ENCODE data around the gene SPESP1.
A peak's percentile ranks its signal among the peaks of the same experiment; 100 is the strongest.

Gene SPESP1

DNA sequence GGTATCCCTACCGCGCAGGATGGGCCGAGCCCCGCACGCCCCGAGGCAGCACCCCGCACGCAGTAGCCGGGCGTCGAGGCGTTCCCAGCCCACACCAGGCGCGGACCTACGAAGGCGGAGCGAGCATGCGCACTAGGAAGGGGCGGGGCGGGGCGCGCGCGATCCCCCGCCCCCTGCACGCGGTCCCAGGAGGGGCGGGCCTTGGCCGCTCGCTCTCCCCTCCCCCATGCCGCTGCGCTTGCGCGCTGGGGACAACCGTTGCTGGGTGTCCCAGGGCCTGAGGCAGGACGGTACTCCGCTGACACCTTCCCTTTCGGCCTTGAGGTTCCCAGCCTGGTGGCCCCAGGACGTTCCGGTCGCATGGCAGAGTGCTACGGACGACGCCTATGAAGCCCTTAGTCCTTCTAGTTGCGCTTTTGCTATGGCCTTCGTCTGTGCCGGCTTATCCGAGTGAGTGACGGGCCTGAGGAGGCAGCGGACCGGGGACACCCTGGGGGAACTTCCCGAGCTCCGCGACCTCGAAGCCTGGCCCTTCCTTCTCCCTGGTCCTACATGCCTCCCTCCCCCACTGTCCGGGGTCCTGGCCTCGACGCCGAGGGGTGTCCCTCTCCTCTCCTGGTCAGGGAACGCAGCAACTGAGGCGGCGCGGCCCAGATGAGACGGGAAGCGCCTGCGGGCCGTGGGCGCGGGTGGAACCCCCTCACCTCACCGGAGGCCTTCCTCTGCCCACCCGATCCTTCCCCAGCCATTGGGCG, at the start of gene SPESP1:
Gene SPESP1 (plus strand): TSS at position 258 of the 755 bp plus-strand sequence. CDS start 129 bp downstream, at position 387.
- Mint-ChIP-seq H3K36me3 (no peaks in the 10 kb centered on the region), H3K27me3 (peaks cover 14% of the 10 kb centered on the region), H3K9me3 (peaks cover 5% of the 10 kb centered on the region), H3K4me3 (peak within 1 kb of the TSS; percentile 15), H3K4me1 (no peaks in the 10 kb centered on the region), H3K27ac (no peak within 1 kb of the TSS)
- ATAC-seq = peak; percentile 68

DNA sequence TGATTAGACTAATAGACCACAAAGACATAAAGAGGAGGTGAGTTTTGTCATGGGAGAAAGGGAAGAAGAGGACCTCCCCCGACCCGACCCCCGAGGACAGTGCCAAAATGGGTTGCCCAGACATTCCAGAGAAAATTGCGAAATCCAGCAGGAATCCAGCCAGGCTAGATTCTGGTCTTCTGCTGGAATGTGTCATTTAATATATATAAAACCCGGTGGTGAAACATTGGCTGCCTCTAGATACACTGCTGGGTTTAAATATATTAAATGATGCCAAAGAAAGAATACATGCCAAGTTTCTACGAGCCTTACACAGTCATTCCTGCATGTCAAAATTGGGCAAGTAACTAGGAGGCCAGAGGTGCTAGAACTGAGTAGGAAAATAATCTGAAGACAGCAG, 45.3 kb upstream of the SPESP1 start:
- H3K4me3 Mint-ChIP-seq = no peak overlapping the region
- no peaks in the 10 kb centered on the region for H3K4me1 Mint-ChIP-seq
- no peaks in the 10 kb centered on the region for H3K9me3 Mint-ChIP-seq
- no peak overlapping the region for H3K27ac Mint-ChIP-seq
- H3K27me3 Mint-ChIP-seq = peaks cover 11% of the 10 kb centered on the region
- ATAC-seq = no peak
- H3K36me3 Mint-ChIP-seq = no peaks in the 10 kb centered on the region

DNA sequence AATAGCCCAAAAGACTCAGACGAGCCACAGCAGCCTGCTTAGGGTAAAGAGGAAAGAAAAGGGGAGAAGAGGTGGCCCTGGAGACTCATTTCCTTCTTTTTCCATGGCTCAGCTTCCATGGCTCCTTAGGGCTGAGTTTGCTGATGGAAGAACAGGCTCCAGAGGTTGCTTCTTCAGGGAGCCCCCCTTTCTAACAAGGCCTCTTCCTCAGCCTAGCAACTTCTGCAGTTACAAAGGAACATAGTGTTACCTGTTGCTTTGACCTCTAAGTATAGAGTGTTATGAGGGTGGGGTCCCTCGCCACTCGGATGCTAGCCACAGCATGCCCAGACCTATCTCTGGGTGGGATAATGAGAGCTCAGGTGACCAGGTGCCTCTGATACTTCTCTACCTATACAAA, 43.2 kb upstream of the SPESP1 start:
- no peaks in the 10 kb centered on the region for H3K4me1 Mint-ChIP-seq
- no peaks in the 10 kb centered on the region for H3K9me3 Mint-ChIP-seq
- ATAC-seq = no peak
- no peak overlapping the region for H3K27ac Mint-ChIP-seq
- no peak overlapping the region for H3K4me3 Mint-ChIP-seq
- no peaks in the 10 kb centered on the region for H3K36me3 Mint-ChIP-seq
- peaks cover 17% of the 10 kb centered on the region for H3K27me3 Mint-ChIP-seq

DNA sequence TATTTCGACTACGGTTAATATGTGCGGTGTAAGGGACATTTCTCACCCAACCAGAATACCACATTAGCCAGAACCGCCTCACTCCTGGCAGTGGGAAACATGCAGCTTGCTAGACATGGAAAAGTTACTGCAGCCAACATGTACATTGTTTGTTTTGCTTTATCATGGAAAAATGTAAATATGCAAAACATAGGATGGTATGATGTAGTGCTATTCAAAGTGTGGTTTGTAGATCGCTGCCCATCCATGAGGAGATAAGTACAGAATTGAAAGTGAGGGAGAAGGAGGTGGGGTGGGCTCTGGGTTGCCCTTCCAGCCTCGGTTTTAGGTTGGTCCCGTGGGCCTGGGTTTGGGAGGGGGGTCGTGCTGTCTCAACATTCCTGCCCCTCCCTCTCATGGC, 42.5 kb upstream of the SPESP1 start:
- H3K9me3 Mint-ChIP-seq = no peaks in the 10 kb centered on the region
- no peaks in the 10 kb centered on the region for H3K36me3 Mint-ChIP-seq
- ATAC-seq = no peak
- H3K4me3 Mint-ChIP-seq = no peak overlapping the region
- H3K27me3 Mint-ChIP-seq = peaks cover 24% of the 10 kb centered on the region
- no peaks in the 10 kb centered on the region for H3K4me1 Mint-ChIP-seq
- no peak overlapping the region for H3K27ac Mint-ChIP-seq

DNA sequence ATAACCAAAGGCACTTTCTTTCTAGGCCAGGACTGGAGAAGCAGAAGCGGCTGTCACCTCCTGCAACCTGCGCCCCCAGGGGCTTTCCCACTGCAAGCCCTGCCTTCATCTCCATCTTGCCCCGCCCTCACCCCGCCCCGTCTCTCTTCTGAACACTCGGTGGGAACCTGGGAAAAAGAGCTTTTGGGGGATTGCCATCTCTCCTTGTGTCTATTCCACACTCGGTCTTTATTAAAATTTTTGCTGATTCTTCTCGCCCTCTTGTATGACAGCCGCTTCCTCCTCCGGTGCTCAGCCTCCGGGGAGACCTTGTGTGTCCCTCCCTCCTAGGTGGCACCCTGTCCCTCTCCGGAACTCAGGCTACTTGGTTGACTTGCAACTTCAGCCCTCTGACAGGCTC, 41.9 kb upstream of the SPESP1 start:
- H3K9me3 Mint-ChIP-seq = no peaks in the 10 kb centered on the region
- no peaks in the 10 kb centered on the region for H3K36me3 Mint-ChIP-seq
- H3K4me1 Mint-ChIP-seq = no peaks in the 10 kb centered on the region
- peak overlapping the region; percentile 72 for H3K4me3 Mint-ChIP-seq
- no peak overlapping the region for H3K27ac Mint-ChIP-seq
- ATAC-seq = peak; percentile 60
- peaks cover 30% of the 10 kb centered on the region for H3K27me3 Mint-ChIP-seq

DNA sequence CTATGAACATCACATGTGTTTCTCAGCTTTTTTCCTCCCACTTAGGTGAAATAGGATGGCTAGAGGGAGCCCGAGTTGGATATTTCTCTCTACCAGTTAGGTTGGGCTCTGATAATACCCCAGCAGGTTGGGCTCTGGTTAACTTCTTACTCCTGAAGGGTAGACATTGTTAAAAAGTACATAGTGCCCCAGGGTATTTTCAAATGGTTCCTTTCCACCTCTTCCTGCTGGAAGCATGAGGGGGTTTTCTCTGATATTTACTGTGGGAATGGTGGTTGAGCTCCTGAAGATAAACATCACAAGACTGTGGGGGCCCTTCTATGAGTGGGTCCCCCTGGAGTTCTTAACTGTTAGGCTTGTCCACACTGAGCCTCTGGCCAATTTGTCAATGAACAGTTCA, 36.1 kb upstream of the SPESP1 start:
- Mint-ChIP-seq H3K9me3 (no peaks in the 10 kb centered on the region), H3K36me3 (no peaks in the 10 kb centered on the region), H3K4me3 (no peak overlapping the region), H3K27me3 (peaks cover 35% of the 10 kb centered on the region), H3K4me1 (no peaks in the 10 kb centered on the region), H3K27ac (no peak overlapping the region)
- ATAC-seq = no peak

DNA sequence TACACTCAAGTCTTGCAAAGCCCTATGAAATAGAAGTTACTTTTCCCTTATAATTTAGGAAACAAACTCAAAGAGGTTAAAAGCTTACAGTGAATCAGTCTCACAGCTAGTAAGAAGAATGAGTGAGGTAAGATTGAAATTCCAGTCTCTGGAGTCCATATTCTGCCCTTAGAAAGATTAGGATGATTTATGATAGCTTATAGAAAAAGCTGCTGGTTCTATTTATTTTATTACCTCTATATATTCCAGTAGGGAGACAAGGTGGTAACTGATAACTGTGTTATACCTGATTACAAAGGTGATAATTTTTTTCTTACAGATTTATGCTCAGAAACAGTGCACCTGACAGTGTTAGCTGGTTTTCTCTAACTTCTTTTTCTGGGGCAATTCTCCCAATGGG, 34.1 kb upstream of the SPESP1 start:
- Mint-ChIP-seq H3K4me3 (no peak overlapping the region), H3K4me1 (no peaks in the 10 kb centered on the region), H3K36me3 (no peaks in the 10 kb centered on the region), H3K27ac (no peak overlapping the region), H3K27me3 (peaks cover 35% of the 10 kb centered on the region), H3K9me3 (no peaks in the 10 kb centered on the region)
- ATAC-seq = no peak

DNA sequence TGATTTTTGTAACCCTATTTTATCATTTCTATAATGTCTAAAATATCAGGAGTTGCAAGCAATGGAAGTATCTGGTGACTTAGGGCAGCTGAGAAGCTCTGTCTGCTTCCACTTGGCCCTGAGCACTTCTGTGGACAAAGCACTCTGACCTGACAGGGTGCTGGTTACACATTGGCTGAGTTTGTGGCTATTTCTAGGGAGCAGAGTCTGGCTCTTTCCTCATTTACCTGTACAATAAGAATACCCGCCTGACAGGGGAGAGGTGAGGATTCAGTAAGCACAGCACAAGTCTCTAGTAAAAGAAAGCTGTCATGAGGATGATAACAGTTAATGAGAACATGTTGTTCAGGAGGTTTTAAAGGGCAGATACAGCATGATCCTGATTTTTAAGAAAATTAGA, 33.3 kb upstream of the SPESP1 start:
- H3K27ac Mint-ChIP-seq = no peak overlapping the region
- ATAC-seq = no peak
- H3K4me1 Mint-ChIP-seq = no peaks in the 10 kb centered on the region
- no peaks in the 10 kb centered on the region for H3K9me3 Mint-ChIP-seq
- H3K27me3 Mint-ChIP-seq = peaks cover 34% of the 10 kb centered on the region
- no peak overlapping the region for H3K4me3 Mint-ChIP-seq
- no peaks in the 10 kb centered on the region for H3K36me3 Mint-ChIP-seq

DNA sequence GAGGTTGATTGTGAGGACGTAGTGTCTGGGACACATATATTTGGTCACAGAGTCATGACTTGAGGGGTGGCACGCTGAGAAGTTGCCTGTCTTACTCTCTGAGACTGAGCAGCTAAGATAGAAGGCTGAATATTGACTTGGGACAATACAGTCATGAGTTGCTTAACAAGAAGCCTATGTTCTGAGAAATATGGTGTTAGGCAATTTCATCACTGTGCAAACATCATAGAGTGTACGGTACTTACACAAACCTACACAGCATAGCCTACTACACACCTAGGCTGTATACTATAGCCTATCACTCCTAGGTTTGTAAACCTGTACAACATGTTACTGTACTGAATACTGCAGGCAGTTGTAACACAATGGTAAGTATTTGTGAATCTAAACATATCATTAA, 30.3 kb upstream of the SPESP1 start:
- ATAC-seq = no peak
- no peaks in the 10 kb centered on the region for H3K36me3 Mint-ChIP-seq
- no peak overlapping the region for H3K27ac Mint-ChIP-seq
- no peak overlapping the region for H3K4me3 Mint-ChIP-seq
- no peaks in the 10 kb centered on the region for H3K9me3 Mint-ChIP-seq
- peaks cover 27% of the 10 kb centered on the region for H3K27me3 Mint-ChIP-seq
- no peaks in the 10 kb centered on the region for H3K4me1 Mint-ChIP-seq

DNA sequence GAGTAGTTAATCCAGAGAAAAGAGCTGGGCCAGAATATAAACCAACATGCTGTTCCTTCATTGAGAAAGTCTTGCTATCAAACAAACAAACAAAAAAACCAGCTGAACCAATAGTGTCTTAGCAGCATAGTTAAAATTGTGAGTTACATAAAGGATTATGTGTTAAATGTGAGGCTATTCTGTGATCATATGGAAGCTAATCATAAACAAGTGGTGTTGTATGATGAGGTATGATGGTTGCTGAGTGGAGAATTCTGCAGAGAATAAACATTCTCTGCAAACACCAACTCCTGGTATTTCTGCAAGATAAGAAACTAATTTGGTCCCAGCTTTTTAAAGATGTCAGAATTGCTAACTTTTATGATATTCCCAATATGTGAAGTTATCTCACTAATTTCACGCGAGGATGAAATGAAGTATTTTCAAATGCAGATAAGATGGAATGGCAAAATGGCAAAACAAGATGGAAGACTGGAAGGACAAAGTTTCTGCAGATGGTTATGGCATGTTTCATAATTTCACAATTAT, 22.9 kb upstream of the SPESP1 start:
- Mint-ChIP-seq H3K36me3 (no peaks in the 10 kb centered on the region), H3K27ac (no peak overlapping the region), H3K4me3 (no peak overlapping the region), H3K4me1 (no peaks in the 10 kb centered on the region), H3K27me3 (peaks cover 37% of the 10 kb centered on the region), H3K9me3 (no peaks in the 10 kb centered on the region)
- ATAC-seq = no peak

DNA sequence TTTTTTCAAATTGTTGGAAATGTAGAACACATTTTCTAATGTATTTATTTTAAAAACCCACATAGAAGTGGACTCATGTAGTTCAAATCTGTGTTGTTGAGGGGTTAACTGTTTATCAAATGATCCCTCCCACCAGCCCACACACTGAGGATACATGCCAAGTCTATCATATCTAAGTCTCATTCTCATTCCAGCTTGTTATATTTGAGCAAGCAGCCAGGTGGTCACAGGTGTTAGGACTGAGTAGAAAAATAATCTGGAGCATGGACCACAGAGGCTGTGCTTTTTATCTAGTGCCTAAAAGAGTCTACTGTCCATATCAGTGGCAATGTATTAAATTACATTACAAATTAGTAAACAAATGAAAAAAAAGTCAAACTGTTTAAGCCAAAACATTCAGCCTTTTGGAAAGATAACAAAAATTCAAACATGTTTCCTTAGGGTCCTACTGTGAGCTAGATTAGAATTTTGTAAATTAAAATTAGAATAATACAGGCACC, 20.7 kb upstream of the SPESP1 start:
- Mint-ChIP-seq H3K27me3 (peaks cover 35% of the 10 kb centered on the region), H3K4me1 (no peaks in the 10 kb centered on the region), H3K27ac (no peak overlapping the region), H3K9me3 (no peaks in the 10 kb centered on the region), H3K4me3 (no peak overlapping the region), H3K36me3 (no peaks in the 10 kb centered on the region)
- no peak for ATAC-seq

DNA sequence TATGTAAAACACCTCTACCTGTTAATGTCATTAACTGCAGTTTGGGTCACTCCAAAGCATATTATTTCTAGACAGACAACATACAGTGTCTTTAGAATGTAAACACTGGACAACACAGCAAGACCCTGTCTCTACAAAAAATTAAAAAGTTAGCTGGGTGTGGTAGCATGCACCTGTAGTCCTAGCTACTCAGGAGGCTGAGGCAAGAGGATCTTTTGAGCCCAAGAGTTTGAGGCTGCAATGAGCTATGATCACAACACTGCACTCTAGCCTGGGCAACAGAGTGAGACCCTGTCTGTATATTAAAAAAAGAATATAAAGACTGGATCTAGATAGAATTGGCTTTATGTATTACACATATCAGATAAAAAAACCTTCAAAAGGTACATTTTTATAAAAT, 20.0 kb upstream of the SPESP1 start:
- H3K4me3 Mint-ChIP-seq = no peak overlapping the region

DNA sequence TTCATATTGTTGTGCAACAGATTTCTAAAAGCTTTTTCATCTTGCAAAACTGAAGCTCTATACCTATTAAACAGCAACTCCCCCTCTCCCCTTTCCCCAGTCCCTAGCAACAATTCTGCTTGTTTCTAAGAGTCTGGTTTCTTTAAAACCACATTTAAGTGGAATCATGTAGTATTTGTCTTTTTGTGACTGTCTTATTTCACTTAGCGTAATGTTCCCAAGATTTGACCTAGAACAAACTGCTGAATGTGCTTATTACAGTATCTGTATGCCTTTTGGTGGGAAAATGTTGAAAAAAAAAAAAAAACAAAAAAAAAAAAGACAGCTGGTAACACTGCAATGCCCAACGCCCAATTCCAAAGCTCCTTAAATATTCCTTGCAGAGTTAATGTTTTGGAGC, 19.5 kb upstream of the SPESP1 start:
- no peak for ATAC-seq
- Mint-ChIP-seq H3K9me3 (no peaks in the 10 kb centered on the region), H3K4me3 (no peak overlapping the region), H3K27me3 (peaks cover 46% of the 10 kb centered on the region), H3K4me1 (no peaks in the 10 kb centered on the region), H3K36me3 (no peaks in the 10 kb centered on the region), H3K27ac (no peak overlapping the region)

More for the DNA sequence above, 20.0 kb upstream of the SPESP1 start:
- no peaks in the 10 kb centered on the region for H3K36me3 Mint-ChIP-seq
- no peak for ATAC-seq
- H3K9me3 Mint-ChIP-seq = no peaks in the 10 kb centered on the region
- H3K27ac Mint-ChIP-seq = no peak overlapping the region
- no peaks in the 10 kb centered on the region for H3K4me1 Mint-ChIP-seq
- peaks cover 42% of the 10 kb centered on the region for H3K27me3 Mint-ChIP-seq

DNA sequence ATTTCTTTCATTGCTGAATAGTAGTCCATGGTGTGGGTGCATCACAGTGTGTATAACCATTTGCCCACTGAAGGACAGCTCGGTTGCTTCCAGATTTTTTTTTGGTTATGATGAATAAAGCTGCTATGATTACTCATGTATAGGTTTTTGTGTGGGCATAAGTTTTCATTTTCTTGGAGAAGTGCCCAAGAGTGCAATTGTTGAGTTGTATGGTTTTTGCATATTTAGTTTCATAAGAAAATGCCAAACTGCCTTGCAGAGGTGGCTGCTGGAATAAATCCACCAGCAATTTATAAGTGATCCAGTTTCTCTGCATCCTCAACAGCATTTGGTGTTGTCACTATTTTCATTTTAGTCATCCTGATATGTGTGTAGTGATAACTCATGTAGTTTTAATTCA, 8.4 kb upstream of the SPESP1 start:
- Mint-ChIP-seq H3K27ac (no peak overlapping the region), H3K4me1 (peaks cover 8% of the 10 kb centered on the region), H3K36me3 (no peaks in the 10 kb centered on the region), H3K9me3 (no peaks in the 10 kb centered on the region), H3K4me3 (no peak overlapping the region), H3K27me3 (peaks cover 22% of the 10 kb centered on the region)
- ATAC-seq = no peak

DNA sequence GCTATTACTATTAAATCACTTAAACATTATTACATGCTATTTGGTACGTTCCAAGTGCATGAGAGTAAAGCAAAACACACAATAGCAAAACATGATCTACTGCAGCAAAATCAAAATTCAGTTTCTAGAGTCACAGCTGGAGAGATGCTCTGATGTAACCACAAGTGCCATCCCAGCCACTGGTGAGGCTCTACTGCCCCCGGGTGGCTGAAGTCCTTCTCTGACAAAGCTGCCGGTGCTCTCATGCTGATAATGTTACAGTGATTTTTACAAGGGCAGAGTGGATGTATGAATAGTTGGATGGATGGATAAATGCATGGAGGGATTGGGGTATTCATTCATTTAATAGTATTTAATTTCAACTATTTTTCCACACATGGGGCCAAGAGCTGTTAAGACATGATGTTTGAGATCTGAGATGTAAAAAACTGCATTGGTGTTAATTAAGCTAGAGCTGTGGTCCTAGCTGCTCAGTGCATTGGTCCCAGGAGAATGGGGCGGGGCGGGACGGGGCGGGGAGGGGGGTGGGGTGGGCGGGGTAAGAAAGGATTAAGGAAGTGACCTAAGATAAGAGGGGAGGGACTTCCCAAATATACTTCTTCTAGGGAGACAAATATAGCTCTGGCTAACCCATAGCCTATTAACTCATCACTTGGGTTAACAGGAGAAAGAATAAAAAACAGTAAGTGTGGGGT, 5.3 kb upstream of the SPESP1 start:
- peak; percentile 67 for ATAC-seq
- Mint-ChIP-seq H3K9me3 (peaks cover 3% of the 10 kb centered on the region), H3K27ac (no peak overlapping the region), H3K4me3 (no peak overlapping the region), H3K27me3 (peaks cover 28% of the 10 kb centered on the region), H3K36me3 (no peaks in the 10 kb centered on the region), H3K4me1 (peaks cover 8% of the 10 kb centered on the region)

DNA sequence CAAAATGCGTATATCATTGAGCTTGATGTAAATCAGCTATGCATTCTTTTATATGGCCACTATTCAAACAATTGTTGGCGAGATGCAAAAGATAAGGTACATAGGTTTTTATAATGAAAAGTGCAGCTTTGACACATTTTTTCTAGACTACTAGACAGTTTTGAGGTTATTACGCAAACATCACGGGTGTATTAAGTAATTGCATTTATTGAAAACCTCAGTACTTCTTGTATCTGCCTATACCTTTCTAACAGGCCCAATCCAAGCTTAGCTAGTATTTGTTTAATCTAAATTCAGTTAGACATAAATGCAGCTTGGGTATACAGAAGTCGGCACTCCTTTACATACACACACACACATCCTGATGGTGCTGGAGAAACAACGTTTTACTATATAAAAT, 2.7 kb downstream of the SPESP1 start:
- H3K4me1 Mint-ChIP-seq = no peaks in the 10 kb centered on the region
- H3K27ac Mint-ChIP-seq = no peak overlapping the region
- H3K9me3 Mint-ChIP-seq = peaks cover 5% of the 10 kb centered on the region
- no peaks in the 10 kb centered on the region for H3K36me3 Mint-ChIP-seq
- no peak overlapping the region for H3K4me3 Mint-ChIP-seq
- no peak for ATAC-seq
- H3K27me3 Mint-ChIP-seq = peaks cover 14% of the 10 kb centered on the region
